Suprapubic skin (tissue), 4 donors: ENCODE data around the gene DSTN. TPM values are rescaled to one million over a fixed set of nuclear protein-coding genes. Genes with fewer than 3 reads are reported as not detected.

ENCODE experiments used
- DNase-seq, 2 donors: peaks; one replicate each; pipeline ENCODE4 v3.0.0-alpha.2; 2019; ENCODE audit warnings: low spot score in 2 of 2
- H3K27ac ChIP-seq: fragments of 200-600 bp; sonication (generic); one replicate; pipeline ENCODE4 v1.5.1; 2019
- H3K27me3 ChIP-seq: fragments of 200-600 bp; sonication (generic); one replicate; pipeline ENCODE4 v1.5.1; 2019
- H3K36me3 ChIP-seq: fragments of 200-600 bp; sonication (generic); one replicate; pipeline ENCODE4 v1.5.1; 2019
- H3K4me1 ChIP-seq: fragments of 200-600 bp; sonication (generic); one replicate; pipeline ENCODE4 v1.5.1; 2019
- H3K4me3 ChIP-seq: fragments of 200-600 bp; sonication (generic); one replicate; pipeline ENCODE4 v1.5.1; 2019; ENCODE audit warnings: mild to moderate bottlenecking
- H3K9me3 ChIP-seq: fragments of 200-600 bp; sonication (generic); one replicate; pipeline ENCODE4 v1.5.1; 2019
- CTCF ChIP-seq, 2 donors: fragments of 200-600 bp in 1 of 2; fragments of 450-650 bp in 1 of 2; sonication (generic) in 1 of 2; IDR thresholded peaks; one replicate each; pipeline ENCODE4 v1.5.1; 2016 to 2019; ENCODE audit warnings: antibody characterized with exemption in 2 of 2, mild to moderate bottlenecking in 1 of 2, moderate library complexity in 1 of 2
- EP300 ChIP-seq: sonication (generic); formaldehyde crosslinking; IDR thresholded peaks from one replicate; pipeline ENCODE4 v1.6.1; 2017; ENCODE audit warnings: antibody characterized with exemption
- POLR2A ChIP-seq, 2 donors: fragments of 450-650 bp; IDR thresholded peaks; one replicate each; pipeline ENCODE4 v1.6.1; 2017; ENCODE audit warnings: antibody characterized with exemption in 2 of 2, mild to moderate bottlenecking in 2 of 2, moderate library complexity in 2 of 2
- POLR2AphosphoS5 ChIP-seq, 3 donors: sonication (generic); formaldehyde crosslinking; IDR thresholded peaks; one replicate each; pipeline ENCODE4 v1.6.1; 2017; ENCODE audit warnings: antibody characterized with exemption in 3 of 3
- WGBS: methylation state at CpG from one replicate; pipeline ENCODE4 v1.1.5; 2018; 5-methylcytosine and 5-hydroxymethylcytosine counted together
- total RNA-seq, 4 donors: library from RNA; depleted of rRNA; stranded (reverse); fragments of >200 nt; gene quantifications; one replicate each; pipeline ENCODE4 v1.1.0, GENCODE V29; 2016

The DSTN gene
- total RNA-seq, 4 donors from 2014 or later = 186 to 301 (median 258) TPM

- Histone ChIP-seq H3K27ac (peak overlapping the region; percentile 59), H3K4me1 (peaks cover 66% of the 10 kb centered on the region), H3K36me3 (peaks cover 7% of the 10 kb centered on the region), H3K9me3 (no peaks in the 10 kb centered on the region), H3K27me3 (no peaks in the 10 kb centered on the region), H3K4me3 (no peak overlapping the region)
- DNase-seq = no peak
- peak in 1 of 3 donors; percentile 17 for TF ChIP-seq POLR2AphosphoS5 (IDR thresholded peaks at IDR 0.05)
- TF ChIP-seq EP300 = no peak
Measured at GRCh38 chr20:17594443-17594842, 24.6 kb downstream of the DSTN start.

- H3K4me1 ChIP-seq = peaks cover 52% of the 10 kb centered on the region
- H3K27ac ChIP-seq = no peak overlapping the region
- peaks cover 7% of the 10 kb centered on the region for H3K36me3 ChIP-seq
- TF ChIP-seq CTCF (IDR thresholded peaks at IDR 0.05) (no peak), POLR2A (IDR thresholded peaks at IDR 0.05) (no peak), EP300 (no peak), POLR2AphosphoS5 (IDR thresholded peaks at IDR 0.05) (no peak)
- no peak overlapping the region for H3K4me3 ChIP-seq
- 75% methylated on average over 2 of the region's 2 CpGs for WGBS
- no peaks in the 10 kb centered on the region for H3K27me3 ChIP-seq
- no peak for DNase-seq
- H3K9me3 ChIP-seq = no peaks in the 10 kb centered on the region
Measured at GRCh38 chr20:17595856-17596255, 26.0 kb downstream of the DSTN start.

- no peak for TF ChIP-seq EP300
- TF ChIP-seq CTCF (IDR thresholded peaks at IDR 0.05) = no peak
- TF ChIP-seq POLR2A (IDR thresholded peaks at IDR 0.05) = no peak
- no peak for TF ChIP-seq POLR2AphosphoS5 (IDR thresholded peaks at IDR 0.05)
- Histone ChIP-seq H3K27ac (no peak overlapping the region), H3K27me3 (no peaks in the 10 kb centered on the region), H3K9me3 (no peaks in the 10 kb centered on the region), H3K36me3 (peaks cover 13% of the 10 kb centered on the region), H3K4me1 (peaks cover 36% of the 10 kb centered on the region), H3K4me3 (no peak overlapping the region)
- DNase-seq = no peak
- WGBS = 89% methylated on average over 1 of the region's 1 CpG
Measured at GRCh38 chr20:17598013-17598550, 28.2 kb downstream of the DSTN start.

GRCh38 chr20:17601957-17602356, 32.1 kb downstream of the DSTN start:
- 76% methylated on average over 4 of the region's 4 CpGs for WGBS
- no peak for DNase-seq
- Histone ChIP-seq H3K27ac (no peak overlapping the region), H3K4me3 (no peak overlapping the region), H3K36me3 (peaks cover 31% of the 10 kb centered on the region), H3K9me3 (no peaks in the 10 kb centered on the region), H3K27me3 (no peaks in the 10 kb centered on the region), H3K4me1 (peaks cover 2% of the 10 kb centered on the region)
- TF ChIP-seq CTCF (IDR thresholded peaks at IDR 0.05) (no peak), POLR2AphosphoS5 (IDR thresholded peaks at IDR 0.05) (no peak), POLR2A (IDR thresholded peaks at IDR 0.05) (no peak), EP300 (no peak)

GRCh38 chr20:17602493-17602892, 32.6 kb downstream of the DSTN start:
- no peak for TF ChIP-seq POLR2A (IDR thresholded peaks at IDR 0.05)
- no peak for TF ChIP-seq CTCF (IDR thresholded peaks at IDR 0.05)
- TF ChIP-seq POLR2AphosphoS5 (IDR thresholded peaks at IDR 0.05) = no peak
- no peak for TF ChIP-seq EP300
- Histone ChIP-seq H3K4me1 (peaks cover 2% of the 10 kb centered on the region), H3K9me3 (no peaks in the 10 kb centered on the region), H3K36me3 (peaks cover 35% of the 10 kb centered on the region), H3K27ac (no peak overlapping the region), H3K4me3 (no peak overlapping the region), H3K27me3 (no peaks in the 10 kb centered on the region)
- 91% methylated on average over 4 of the region's 4 CpGs for WGBS
- no peak for DNase-seq
